ENCODE results near the gene UBA1.

UBA1 gene

GRCh38 chrX:47193475-47194193, at the start of gene UBA1:
Gene UBA1, plus strand, starts transcription at chrX:47193829. Its CDS starts 4,974 bp downstream, at chrX:47198803.
- H4K20me1 ChIP-seq (ENCODE audit: control insufficient read depth, insufficient read depth, low read depth, low read length): peaks cover 4% of the 10 kb centered on the region; the same call in 1 of the 2 replicates
- peaks cover 40% of the 10 kb centered on the region for H3K4me1 ChIP-seq (ENCODE audit: control insufficient read depth, low read length)
- H3K79me2 ChIP-seq (ENCODE audit: control insufficient read depth, low read length): peaks cover 63% of the 10 kb centered on the region

GRCh38 chrX:47143894-47144625, 49.6 kb upstream of the UBA1 start:
- Histone ChIP-seq H3F3A (ENCODE audit: control insufficient read depth, insufficient read depth) (no peaks in the 10 kb centered on the region), H3K4me2 (ENCODE audit: low read length) (peak overlapping the region; percentile 77), H3K9me3 (ENCODE audit: control insufficient read depth, insufficient read depth, low read length) (no peaks in the 10 kb centered on the region), H3K4me3 (ENCODE audit: low read length) (peak overlapping the region; percentile 91), H3K27me3 (ENCODE audit: control insufficient read depth, low read length) (no peaks in the 10 kb centered on the region), H4K20me1 (ENCODE audit: control insufficient read depth, insufficient read depth, low read depth, low read length) (0 out of 2 replicates have a peak, but pooled peaks cover 4% of the 10 kb centered on the region), H3K4me1 (ENCODE audit: control insufficient read depth, low read length) (peaks cover 22% of the 10 kb centered on the region), H3K27ac (ENCODE audit: low read depth, low read length) (peak overlapping the region; percentile 95), H3K79me2 (ENCODE audit: control insufficient read depth, low read length) (peaks cover 65% of the 10 kb centered on the region), H3K36me3 (ENCODE audit: control insufficient read depth, low read length) (peaks cover 51% of the 10 kb centered on the region), H3K9me2 (replicated peaks; ENCODE audit: control insufficient read depth, low read length) (no peaks in the 10 kb centered on the region)
- no peak for TF ChIP-seq EZH2phosphoT487 (IDR thresholded peaks at IDR 0.05; ENCODE audit: borderline replicate concordance, low read length)
- no peak for TF ChIP-seq CTCF (IDR thresholded peaks at IDR 0.05; ENCODE audit: low read depth, low read length, poor library complexity, severe bottlenecking)

More at GRCh38 chrX:47193475-47194193, at the start of gene UBA1:
- Histone ChIP-seq H3K27me3 (ENCODE audit: control insufficient read depth, low read length) (no peaks in the 10 kb centered on the region), H3K4me3 (ENCODE audit: low read length) (peak within 1 kb of the TSS; percentile 81), H3K27ac (ENCODE audit: low read depth, low read length) (peak within 1 kb of the TSS; percentile 96), H3F3A (ENCODE audit: control insufficient read depth, insufficient read depth) (peaks cover 17% of the 10 kb centered on the region), H3K36me3 (ENCODE audit: control insufficient read depth, low read length) (peaks cover 56% of the 10 kb centered on the region), H3K9me3 (ENCODE audit: control insufficient read depth, insufficient read depth, low read length) (no peaks in the 10 kb centered on the region), H3K4me2 (ENCODE audit: low read length) (peak within 1 kb of the TSS; percentile 86), H3K9me2 (replicated peaks; ENCODE audit: control insufficient read depth, low read length) (no peaks in the 10 kb centered on the region)
- TF ChIP-seq EZH2phosphoT487 (IDR thresholded peaks at IDR 0.05; ENCODE audit: borderline replicate concordance, low read length) (no peak), CTCF (IDR thresholded peaks at IDR 0.05; ENCODE audit: low read depth, low read length, poor library complexity, severe bottlenecking) (peak; percentile 70)

GRCh38 chrX:47144626-47145394, 48.8 kb upstream of the UBA1 start, which contains the start of the genes NDUFB11 and RBM10:
Gene NDUFB11, minus strand, starts transcription at chrX:47144702. Its CDS starts 23 bp downstream, at chrX:47144679.
Gene RBM10, plus strand, starts transcription at chrX:47145221. Its CDS starts 2,261 bp downstream, at chrX:47147482.
- peak within 1 kb of the TSS; percentile 95 for H3K27ac ChIP-seq (ENCODE audit: low read depth, low read length)
- no peak for TF ChIP-seq EZH2phosphoT487 (IDR thresholded peaks at IDR 0.05; ENCODE audit: borderline replicate concordance, low read length)
- TF ChIP-seq CTCF (IDR thresholded peaks at IDR 0.05; ENCODE audit: low read depth, low read length, poor library complexity, severe bottlenecking): peak; percentile 58
- peak within 1 kb of the TSS; percentile 91 for H3K4me3 ChIP-seq (ENCODE audit: low read length)
- peaks cover 71% of the 10 kb centered on the region for H3K79me2 ChIP-seq (ENCODE audit: control insufficient read depth, low read length)
- no peaks in the 10 kb centered on the region for H3K9me3 ChIP-seq (ENCODE audit: control insufficient read depth, insufficient read depth, low read length)
- H3K27me3 ChIP-seq (ENCODE audit: control insufficient read depth, low read length): no peaks in the 10 kb centered on the region
- no peaks in the 10 kb centered on the region for H3K9me2 ChIP-seq (replicated peaks; ENCODE audit: control insufficient read depth, low read length)
- peak within 1 kb of the TSS; percentile 77 for H3K4me2 ChIP-seq (ENCODE audit: low read length)
- H3K36me3 ChIP-seq (ENCODE audit: control insufficient read depth, low read length): peaks cover 55% of the 10 kb centered on the region
- H3K4me1 ChIP-seq (ENCODE audit: control insufficient read depth, low read length): peaks cover 22% of the 10 kb centered on the region
- H4K20me1 ChIP-seq (ENCODE audit: control insufficient read depth, insufficient read depth, low read depth, low read length): 0 out of 2 replicates have a peak, but pooled peaks cover 4% of the 10 kb centered on the region
- H3F3A ChIP-seq (ENCODE audit: control insufficient read depth, insufficient read depth): no peaks in the 10 kb centered on the region
